NCI-H524 treated with DMSO at 0.1 percent for 48 hours (cell line): Measurements from ENCODE around the gene RAB20.
"Not testable (repeated sequence)": the region's sequence is repeated elsewhere in the genome, so short reads cannot be mapped to it uniquely, and the experiment has no call there.

Experiments used
- DNase-seq: peaks from one replicate; lab custom pipeline; 2025; lab: John Stamatoyannopoulos, UW

Gene RAB20

GRCh38 chr13:110509971-110510786, 51.3 kb downstream of the RAB20 start:
- DNase-seq = peak; percentile 52

- DNase-seq = peak; percentile 52
These were observed 52.0 kb downstream of the RAB20 start for GRCh38 chr13:110509478-110509926.

- DNase-seq = no peak
These were observed 53.7 kb downstream of the RAB20 start for GRCh38 chr13:110507678-110508381.

DNA sequence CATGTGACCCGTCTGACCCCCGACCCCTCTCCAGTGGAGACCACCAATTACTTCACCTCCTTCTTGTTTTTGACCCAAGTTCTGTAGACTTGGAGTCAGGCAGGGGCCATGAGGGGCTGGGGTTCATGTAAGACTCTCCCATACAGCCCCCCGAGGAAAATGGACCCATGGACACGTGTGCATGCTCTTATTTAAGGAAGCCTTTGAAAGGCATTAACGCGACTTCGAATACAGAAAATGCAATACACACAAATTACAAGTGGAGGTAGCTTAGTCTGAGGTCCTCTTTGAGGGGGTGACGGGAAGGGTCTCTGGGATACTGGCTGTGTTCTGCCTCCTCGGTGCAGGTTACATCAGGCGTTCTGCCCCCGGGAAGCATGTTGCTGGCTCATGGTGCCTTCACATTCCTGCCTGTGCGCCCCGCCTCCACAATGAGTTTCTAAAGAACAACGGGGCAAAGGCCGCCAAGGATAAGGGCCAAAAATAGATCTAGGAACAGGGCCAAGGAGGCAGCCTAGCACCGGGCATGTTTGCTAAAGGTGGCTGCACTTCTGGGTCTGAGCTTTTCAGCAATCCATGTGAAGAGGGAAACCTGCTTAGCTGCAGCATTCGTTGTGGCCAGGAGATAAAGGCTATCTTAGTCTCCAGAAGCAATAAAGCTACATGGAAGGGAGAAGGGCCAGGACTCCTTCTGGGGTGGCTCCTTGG, 54.5 kb downstream of the RAB20 start:
- DNase-seq = no peak

- no peak for DNase-seq
These were observed 55.1 kb downstream of the RAB20 start for GRCh38 chr13:110506396-110506795.

GRCh38 chr13:110505594-110505993, 55.9 kb downstream of the RAB20 start:
- no peak for DNase-seq

DNA sequence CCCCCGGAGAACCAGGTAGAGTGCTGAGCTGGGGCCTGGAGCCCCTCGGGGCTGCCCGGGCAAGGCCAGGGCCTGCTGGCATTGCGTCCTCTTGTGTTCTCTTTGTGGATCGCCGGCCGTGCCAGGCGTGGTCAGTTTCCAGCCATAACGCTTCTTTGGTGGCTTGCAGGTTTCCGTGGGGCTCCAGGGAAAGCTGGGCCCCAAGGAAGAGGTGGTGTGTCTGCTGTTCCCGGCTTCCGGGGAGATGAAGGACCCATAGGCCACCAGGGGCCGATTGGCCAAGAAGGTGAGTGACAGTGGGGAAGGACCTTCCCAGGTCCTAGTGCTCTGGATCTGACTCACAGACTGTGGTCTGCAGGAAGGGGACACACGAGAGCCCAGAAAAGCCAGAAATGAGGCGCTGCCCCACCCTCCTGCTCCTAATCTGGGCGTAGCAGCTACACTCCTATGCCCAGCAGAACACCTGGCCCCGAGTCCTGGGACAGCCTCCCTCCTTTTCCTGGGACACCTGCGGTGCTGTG, 57.5 kb downstream of the RAB20 start:
- no peak for DNase-seq

DNA sequence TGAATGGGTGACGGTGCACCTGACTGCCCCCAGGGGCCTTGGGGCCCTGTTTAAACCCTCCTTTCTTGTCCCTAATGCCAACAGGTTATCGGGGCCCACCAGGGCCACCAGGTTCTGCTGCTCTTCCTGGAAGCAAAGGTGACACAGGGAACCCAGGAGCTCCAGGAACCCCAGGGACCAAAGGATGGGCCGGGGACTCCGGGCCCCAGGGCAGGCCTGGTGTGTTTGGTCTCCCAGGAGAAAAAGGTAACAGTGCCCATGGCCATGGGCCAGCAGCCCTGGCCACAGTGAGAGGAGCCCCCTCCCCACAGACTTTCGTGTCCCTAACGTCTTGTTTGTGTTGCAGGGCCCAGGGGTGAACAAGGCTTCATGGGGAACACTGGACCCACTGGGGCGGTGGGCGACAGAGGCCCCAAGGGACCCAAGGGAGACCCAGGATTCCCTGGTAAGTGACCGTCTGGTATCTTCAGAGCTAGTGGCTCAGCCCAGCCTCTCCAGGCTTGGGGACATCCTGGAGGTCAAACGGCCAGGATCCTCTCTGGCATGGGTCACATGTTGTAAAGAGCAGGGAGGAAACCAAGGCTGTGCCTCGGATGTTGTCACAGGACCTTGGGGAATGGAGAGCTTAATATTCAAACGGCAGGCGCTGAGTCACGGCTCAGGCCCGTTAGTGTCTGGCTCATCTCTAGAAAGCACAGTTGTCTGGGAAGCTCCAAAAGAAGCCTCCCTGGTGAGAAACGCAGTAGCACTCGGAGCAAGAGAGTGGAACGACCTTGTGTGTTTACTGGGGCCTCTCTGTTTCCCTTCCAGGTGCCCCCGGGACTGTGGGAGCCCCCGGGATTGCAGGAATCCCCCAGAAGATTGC, 58.3 kb downstream of the RAB20 start:
- DNase-seq = no peak

DNA sequence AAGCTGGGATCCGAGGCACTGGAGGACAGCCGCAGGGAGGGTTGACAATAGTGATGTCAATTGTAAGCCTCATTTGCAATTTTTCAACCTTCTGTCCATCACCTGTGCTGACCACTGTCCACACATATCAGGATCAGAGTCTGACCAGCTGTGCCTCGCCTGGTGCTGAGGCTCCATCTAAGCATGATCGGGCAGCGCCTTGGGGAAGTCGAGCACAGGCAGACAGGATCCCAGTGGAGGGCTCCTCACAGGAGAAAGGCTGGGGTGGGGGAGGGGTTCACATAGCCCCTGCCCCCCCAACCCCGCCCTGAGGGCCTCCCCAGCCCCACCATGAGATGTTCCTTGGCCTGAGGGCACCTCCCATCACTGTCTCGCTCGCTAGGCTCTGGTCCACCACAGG, 60.3 kb downstream of the RAB20 start:
- no peak for DNase-seq

DNA sequence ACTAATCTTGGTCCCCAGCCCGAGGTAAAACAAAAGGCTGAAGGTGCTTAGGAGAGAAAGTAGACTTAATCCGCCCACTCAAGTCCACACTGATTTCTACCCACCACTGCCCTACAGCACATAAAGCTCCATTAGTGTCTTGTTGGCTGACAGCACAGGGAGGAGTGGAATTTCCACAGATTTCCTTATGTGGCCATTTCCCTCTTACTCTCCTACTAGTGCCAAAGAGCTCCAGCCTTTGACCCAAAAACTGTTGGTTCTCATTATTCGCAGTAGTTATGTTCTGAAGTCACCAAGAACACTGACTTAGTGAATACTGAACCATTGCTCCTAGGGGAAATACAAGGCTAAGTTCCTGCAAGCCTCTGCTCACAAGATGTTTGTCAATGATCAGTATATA, 61.2 kb downstream of the RAB20 start:
- DNase-seq = no peak

DNA sequence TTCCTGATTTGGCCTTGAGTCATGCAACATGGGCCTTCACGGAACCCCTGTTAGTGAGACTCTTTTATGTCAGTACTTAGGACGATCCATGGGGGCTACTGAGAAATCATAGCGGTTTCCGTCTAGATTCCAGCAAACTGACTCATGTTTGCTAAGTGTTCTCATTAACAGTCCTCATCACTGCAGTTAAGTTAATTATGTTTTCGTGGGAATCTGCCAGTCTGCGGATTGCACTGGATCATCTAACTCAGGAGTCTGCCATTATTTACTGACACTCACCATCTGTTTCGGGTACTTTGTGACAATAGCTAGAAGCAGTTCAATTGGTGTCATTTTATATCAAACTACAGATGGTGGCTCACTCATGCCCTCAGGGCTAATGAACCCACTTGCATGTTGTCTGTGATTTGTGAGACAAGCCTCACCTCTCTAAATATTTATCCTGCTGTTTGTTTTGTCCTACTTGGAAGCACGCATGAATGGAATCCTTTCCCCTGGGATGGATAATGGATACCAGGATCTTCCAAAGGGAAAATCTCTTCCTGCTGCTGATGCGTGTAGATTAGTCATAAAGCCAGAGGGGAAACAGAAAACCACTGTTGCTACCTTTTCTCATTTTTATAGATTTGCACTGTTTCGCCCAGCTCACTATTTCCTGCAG, 61.8 kb downstream of the RAB20 start:
- peak; percentile 92 for DNase-seq

DNA sequence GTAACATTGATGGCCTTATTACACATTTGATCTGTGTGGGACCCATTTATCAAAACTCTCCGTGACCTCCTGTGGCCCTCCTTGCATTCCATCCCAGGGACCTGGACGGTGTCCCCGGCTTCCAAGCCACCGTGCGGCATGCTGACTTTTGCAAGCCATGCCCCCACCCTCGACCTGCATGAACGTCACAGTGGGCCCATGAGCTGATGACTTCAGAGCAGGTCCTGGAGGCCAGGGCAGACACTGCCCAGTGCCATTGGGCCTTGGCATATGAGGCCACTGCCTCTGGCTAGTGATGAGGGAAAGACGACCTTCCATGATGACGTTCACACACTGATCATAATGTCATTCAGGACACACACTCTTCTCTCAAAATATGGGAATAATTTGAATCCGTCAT, 62.8 kb downstream of the RAB20 start:
- no peak for DNase-seq

DNA sequence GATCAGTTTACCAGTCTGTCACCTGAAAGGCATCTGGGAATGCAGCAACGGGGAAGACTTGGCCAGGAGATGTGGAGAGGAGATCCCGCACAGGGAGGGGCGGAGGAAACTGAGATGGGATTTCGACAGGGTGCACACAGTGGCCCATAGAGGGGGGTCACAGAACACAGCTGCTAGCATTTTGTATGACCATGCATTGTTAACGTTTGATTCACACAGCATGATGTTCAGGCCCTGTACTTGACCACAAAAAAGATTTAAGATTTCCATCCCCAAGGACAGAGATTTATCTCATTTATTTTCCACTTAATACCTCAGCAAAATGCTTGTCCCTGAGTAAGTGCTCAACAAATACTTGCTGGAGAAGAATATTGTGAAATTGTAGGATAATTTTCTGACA, 63.2 kb downstream of the RAB20 start:
- no peak for DNase-seq

GRCh38 chr13:110497896-110498295, 63.6 kb downstream of the RAB20 start:
- DNase-seq = not testable (repeated sequence)

- no peak for DNase-seq
These were observed 64.5 kb downstream of the RAB20 start for GRCh38 chr13:110497003-110497402.

DNA sequence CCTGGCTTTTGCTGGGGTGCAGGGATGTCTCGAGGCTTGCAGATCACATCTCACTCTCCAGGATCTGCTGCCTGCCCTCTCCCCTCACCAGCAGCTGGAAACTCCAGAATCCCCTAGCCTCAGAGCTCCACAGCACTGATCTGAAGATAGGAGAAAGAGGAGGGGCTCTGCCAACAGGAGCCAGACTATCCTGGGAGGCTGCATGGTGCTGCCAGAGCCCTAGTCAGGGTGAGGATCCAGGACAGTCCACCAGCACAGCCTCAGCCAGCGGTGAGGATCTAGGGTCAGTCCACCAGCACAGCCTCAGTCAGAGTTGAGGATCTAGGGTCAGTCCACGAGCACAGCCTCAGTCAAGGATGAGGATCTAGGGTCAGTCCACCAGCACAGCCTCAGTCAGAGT, 65.2 kb downstream of the RAB20 start:
- DNase-seq = no peak

- DNase-seq = no peak
These were observed 65.6 kb downstream of the RAB20 start for GRCh38 chr13:110495881-110496280.

DNA sequence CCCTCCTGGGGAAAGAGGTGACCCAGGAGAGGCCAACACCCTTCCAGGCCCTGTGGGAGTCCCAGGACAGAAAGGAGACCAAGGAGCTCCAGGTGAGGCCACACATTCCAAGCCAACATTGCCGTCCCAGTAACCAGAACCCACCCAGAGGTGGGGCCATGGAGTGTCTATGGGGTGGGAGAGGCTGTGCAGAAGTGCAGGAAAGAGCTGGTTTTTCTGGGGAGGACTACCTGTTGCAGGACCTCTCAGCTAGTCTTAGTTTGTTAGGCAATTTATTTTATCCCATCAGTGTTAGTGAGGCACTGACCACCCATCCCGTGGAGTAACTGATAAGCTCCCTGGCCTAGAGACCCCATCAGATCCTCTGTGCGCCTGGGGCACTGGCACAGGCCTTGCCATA, 66.1 kb downstream of the RAB20 start:
- no peak for DNase-seq

DNA sequence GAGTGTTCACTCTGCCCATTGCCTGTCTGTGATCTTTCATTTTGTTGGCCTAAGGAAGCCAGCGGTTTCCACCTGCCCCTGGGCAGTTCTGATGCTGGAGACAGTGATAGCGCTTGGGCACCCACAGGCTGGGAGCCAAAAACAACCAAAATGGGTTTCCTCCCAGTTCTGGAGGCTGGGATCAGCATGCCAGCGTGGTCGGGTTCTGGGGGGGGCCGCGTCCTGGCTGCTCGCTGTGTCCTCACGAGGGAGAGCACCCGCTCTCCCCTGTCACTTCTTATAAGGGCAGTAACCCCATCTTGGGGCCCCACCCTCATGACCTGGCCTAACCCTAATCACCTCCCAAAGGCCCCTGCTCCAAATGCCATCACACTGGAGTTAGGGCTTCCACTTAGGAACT, 67.9 kb downstream of the RAB20 start:
- DNase-seq = no peak

DNA sequence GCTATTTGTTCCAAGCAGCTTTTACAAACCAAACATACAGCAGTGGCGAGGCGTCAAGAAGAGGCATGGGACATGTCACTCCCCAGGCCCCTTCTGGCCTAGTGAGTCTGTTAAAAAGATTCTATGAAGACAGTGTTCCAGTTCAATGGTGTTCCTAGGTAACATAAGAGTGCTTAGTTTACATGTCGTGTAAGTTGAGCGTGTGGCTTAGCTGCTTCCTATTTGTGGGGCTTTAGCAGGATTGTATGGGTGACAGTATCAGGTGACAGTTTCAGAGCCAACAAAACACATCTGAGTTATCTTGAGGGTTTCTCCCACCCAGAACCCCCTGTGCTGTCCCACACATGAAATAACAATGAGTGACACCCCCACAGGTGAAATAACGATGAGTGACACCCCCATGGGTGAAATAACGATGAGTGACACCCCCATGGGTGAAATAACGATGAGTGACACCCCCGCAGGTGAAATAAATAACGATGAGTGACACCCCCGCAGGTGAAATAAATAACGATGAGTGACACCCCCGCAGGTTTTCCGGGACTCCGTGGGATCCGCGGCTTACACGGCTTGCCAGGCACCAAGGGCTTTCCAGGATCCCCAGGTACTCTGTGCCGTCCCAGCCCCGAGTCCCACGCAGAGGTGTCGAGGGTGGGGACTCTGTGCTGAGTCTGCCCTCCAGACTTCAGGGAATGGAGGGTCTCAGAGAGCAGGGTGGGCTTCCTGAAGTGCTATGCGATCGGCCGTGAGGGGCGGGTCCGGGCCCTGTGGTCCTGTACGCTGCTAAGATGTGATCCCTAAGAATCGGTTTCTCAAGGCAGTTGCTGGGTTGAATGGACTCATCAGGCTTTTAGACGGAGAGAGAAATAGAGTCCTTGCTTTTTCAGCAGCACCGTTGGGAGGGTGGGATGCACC, 68.6 kb downstream of the RAB20 start:
- no peak for DNase-seq
